Inferior parietal cortex (tissue), 1 donor: ENCODE results near the gene ZNF438.
A peak's percentile ranks its signal among the peaks of the same experiment; 100 is the strongest.
"Not testable (repeated sequence)": the region's sequence is repeated elsewhere in the genome, so short reads cannot be mapped to it uniquely, and the experiment has no call there.

ENCODE experiments used
- DNase-seq: peaks from one replicate; pipeline ENCODE4 v3.0.0-alpha.2; 2016; ENCODE audit errors: extremely low spot score

Gene ZNF438

GRCh38 chr10:31042670-31043069 is 11.0 kb upstream of the ZNF438 start:
- no peak for DNase-seq

- DNase-seq, result no peak
Measured at GRCh38 chr10:31041011-31041410, 9.3 kb upstream of the ZNF438 start.

- not testable (repeated sequence) for DNase-seq
Measured at GRCh38 chr10:31039006-31039405, 7.3 kb upstream of the ZNF438 start.

- no peak for DNase-seq
Measured at GRCh38 chr10:31037749-31038148, 6.1 kb upstream of the ZNF438 start.

- DNase-seq, result no peak
Measured at GRCh38 chr10:31036209-31036608, 4.5 kb upstream of the ZNF438 start.

GRCh38 chr10:31035266-31035798 is 3.7 kb upstream of the ZNF438 start:
- DNase-seq, result no peak

DNA sequence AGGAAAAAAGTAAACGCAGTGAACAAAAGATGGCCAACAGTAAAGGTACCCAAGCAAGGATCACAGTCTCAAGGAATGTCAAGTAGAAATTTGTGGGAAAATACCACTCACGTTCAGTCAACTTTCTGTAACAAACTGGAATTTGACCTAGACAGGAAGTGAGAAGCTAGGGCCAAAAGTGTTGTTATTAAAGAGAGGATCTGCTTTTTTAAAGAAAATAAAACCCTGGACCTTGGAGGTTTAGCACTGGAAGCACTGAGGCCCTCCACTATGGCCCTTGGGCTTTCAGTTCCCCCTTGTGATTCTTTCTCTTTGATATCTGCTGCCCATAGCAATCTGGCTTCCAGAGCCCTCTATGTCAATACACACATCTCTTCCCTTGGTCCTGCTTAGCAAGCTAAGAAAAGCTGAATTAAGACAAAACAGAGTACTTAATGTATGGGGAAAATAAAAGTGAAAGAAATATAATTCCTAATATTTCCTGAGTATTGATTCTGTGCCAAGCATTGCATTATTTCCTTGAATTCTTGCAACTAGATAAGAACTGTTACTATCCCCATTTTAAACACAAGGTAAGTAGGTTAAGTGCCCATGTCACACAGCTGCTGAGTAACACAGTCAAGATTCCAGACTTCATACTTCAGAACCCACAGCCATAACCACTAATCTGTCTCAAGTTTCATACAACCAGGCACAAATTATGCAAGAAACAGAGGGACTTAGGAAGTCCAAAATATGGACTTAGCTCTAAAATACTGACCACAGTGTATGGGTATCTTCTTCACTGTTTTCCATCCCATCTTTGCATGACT is 2.6 kb upstream of the ZNF438 start:
- DNase-seq, result no peak

- no peak for DNase-seq
Measured at GRCh38 chr10:31033147-31033546, 1.5 kb upstream of the ZNF438 start.

GRCh38 chr10:31032258-31033132 is 830 bp upstream of the ZNF438 start:
- DNase-seq, result peak; percentile 88

- DNase-seq, result no peak
Measured at GRCh38 chr10:31031205-31031557, 484 bp downstream of the ZNF438 start.

GRCh38 chr10:31030800-31031199 is 865 bp downstream of the ZNF438 start:
- DNase-seq, result no peak

DNA sequence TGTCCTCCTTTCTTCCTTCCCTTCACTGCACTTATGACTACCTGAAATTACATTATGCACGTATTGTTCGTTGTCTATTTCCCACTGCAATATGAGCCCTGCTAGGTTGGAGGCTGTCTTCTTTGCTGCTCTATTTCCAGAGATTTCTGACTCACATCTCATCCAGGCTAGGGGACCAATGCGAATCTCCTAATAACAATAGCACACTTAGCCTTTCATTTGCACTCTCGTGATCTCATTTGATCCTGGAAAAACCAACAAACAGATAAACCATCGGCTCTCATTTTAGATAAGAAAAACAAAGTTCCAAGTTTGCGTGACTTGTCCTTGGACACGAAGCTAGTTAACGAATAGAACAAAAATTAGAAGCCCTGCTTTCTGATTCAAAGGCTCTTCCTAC is 1.4 kb downstream of the ZNF438 start:
- no peak for DNase-seq

- no peak for DNase-seq
Measured at GRCh38 chr10:31028081-31028480, 3.6 kb downstream of the ZNF438 start.

GRCh38 chr10:31026279-31026678 is 5.4 kb downstream of the ZNF438 start:
- not testable (repeated sequence) for DNase-seq

DNA sequence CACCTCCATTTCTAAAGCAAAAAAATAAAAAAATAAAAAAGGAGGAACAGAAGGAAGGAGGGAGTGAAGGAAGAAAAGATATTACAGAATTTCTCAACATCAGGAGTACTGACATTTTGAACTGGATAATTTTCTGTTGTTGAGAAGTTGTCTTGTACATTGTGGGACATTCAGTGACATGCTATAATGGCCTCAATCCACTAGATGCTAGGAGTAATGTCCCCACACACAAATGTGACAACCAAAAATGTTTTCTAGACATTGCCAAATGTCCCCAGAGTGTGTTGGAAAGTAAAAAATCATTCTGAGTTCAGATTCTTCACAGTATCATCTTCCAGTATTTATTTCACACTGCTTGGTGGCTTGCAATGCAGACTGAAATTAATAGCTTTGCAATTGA is 6.5 kb downstream of the ZNF438 start:
- no peak for DNase-seq

GRCh38 chr10:31023558-31023957 is 8.1 kb downstream of the ZNF438 start:
- DNase-seq, result no peak

DNA sequence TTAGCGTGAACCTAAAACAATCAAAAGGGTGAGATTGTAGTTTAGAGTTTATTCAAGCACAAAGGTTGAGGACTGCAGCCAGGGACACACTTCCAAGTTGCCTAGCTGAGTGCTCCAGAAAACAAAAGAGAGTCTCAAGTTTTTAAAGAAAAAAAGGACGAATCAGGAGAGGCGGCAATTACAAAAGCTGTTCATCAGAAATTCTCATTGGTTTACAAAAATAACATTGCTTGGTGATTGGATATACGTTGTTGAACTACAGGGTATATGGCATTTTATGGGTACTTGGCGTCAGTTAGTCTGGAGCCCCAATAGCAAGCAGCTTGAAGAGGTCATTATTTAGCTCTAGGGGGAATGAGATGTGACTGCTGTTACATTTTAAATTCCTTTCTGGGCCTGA is 11.5 kb downstream of the ZNF438 start:
- no peak for DNase-seq

GRCh38 chr10:31018962-31019361 is 12.7 kb downstream of the ZNF438 start:
- no peak for DNase-seq

- DNase-seq, result no peak
Measured at GRCh38 chr10:31018356-31018750, 13.3 kb downstream of the ZNF438 start.

GRCh38 chr10:31017534-31018355 is 13.9 kb downstream of the ZNF438 start:
- no peak for DNase-seq

- DNase-seq, result no peak
Measured at GRCh38 chr10:31014161-31014875, 17.3 kb downstream of the ZNF438 start.
